OCI-LY3 (cell line): Measurements from ENCODE around the gene KLRF2.

ENCODE experiments used
- CTCF ChIP-seq: fragments of 200-600, 300-600 bp; sonication (generic); IDR thresholded peaks from 2 replicates; pipeline ENCODE4 v1.5.1; 2014; ENCODE audit warnings: antibody characterized with exemption, low read length, low read depth
- EZH2phosphoT487 ChIP-seq: fragments of 200-600 bp; shearing (Covaris generic); IDR thresholded peaks from 2 replicates; pipeline ENCODE4 v1.6.1; 2018; ENCODE audit warnings: antibody characterized with exemption, mixed run types, low read depth

DNA sequence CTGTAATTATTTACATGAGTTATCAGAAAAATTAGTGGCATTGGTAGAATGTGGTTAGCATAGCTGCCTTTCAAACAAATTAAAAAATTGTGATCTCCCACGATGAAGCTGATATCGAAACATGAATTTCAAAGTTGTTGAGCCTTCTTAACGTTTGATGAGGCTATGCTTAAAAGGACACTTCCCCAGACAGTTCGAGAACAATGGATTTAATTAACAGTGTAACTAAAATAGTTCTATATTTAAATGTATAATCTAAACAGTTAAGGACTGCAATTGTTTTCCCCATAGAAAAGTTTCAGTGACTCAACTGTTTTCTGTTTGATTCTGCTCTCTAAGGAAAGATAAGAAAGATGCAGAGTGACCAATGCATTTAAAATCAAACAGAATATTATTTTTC lies 13.8 kb upstream of the KLRF2 start:
- no peak for TF ChIP-seq CTCF
- no peak for TF ChIP-seq EZH2phosphoT487
